ENCODE measurements around the gene NCAPG2.
A peak's percentile ranks its signal among the peaks of the same experiment; 100 is the strongest.

NCAPG2 gene

GRCh38 chr7:158620418-158620817, 84.2 kb downstream of the NCAPG2 start:
- DNase-seq = no peak

DNA sequence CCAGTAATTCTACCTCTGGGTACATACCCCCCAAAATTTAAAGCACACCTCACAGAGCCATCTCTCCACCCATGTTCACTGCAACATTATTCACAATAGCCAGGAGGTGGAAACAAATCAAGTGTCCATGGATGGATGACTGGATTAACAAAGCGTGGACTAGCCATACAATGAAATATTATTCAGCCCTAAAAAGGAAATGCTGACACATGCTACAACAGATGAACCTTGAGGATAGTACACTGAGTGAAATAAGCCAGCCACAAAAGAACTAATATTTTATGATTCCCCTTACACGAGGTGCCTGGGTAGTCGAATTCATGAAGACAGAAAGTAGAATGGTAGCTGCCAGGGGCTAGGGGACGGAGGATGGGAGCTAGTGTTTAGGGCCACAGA, 85.9 kb downstream of the NCAPG2 start:
- DNase-seq = no peak

- no peak for DNase-seq
Observed at GRCh38 chr7:158617737-158618128, 86.9 kb downstream of the NCAPG2 start.

DNA sequence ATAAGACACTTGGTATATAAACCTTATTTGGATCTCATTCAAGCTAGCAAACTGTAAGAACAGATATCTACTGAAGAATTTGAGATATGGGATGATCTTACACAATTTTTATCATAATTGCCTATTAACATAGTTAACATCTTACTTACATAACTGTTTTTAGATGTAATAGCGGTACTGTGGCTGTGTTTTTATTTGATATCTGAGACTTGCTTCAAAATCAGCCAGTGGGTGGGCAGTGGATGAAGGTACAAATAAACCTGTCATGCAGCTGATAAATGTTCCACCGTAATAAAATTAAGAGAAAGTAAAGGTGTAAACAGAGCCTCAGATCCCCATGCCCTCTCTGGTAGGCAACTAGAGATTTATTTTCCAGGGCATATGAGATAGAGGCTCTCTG, 88.6 kb downstream of the NCAPG2 start:
- DNase-seq = no peak

DNA sequence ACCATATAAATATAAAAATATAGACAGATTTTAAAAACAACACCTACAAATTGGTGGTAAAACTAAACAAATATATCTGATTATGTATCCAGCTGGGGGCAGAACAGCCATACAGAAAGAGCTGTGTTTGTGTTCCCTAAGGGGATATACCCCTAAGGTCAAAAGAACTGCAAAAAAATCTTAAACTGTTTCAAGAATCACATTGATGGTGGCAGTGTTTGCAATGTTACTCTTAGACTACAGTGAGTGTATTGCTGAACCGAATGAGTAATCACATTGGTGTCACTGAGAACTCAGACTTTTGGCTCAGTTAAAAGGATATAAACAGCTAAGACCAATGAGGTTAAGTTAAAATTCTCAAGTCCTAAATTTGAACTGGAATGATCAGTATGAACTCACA, 89.9 kb downstream of the NCAPG2 start:
- DNase-seq = no peak

DNA sequence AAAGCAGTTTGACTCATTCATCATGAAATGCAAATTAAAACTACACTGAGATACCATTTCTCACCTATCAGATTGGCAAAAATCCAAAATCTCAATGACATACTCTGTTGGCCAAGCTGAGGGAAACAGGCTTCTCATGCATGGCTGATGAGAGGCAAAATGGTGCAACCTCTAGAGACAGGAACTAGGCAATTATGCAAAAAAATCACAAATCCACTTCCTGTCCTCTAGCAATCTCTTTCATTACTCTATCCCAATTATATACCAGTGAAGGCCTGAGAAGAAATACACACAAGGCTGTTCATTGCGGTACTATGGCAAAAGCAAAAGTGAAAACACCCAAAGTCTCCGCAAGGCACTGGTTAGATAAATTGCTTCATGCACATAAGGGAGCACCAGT, 91.1 kb downstream of the NCAPG2 start:
- no peak for DNase-seq

GRCh38 chr7:158612546-158612945, 92.1 kb downstream of the NCAPG2 start:
- DNase-seq = no peak

GRCh38 chr7:158611541-158611940, 93.1 kb downstream of the NCAPG2 start:
- DNase-seq = no peak

- DNase-seq = no peak
Observed at GRCh38 chr7:158609313-158609974, 95.2 kb downstream of the NCAPG2 start.

GRCh38 chr7:158607563-158607962, 97.0 kb downstream of the NCAPG2 start:
- DNase-seq = no peak

DNA sequence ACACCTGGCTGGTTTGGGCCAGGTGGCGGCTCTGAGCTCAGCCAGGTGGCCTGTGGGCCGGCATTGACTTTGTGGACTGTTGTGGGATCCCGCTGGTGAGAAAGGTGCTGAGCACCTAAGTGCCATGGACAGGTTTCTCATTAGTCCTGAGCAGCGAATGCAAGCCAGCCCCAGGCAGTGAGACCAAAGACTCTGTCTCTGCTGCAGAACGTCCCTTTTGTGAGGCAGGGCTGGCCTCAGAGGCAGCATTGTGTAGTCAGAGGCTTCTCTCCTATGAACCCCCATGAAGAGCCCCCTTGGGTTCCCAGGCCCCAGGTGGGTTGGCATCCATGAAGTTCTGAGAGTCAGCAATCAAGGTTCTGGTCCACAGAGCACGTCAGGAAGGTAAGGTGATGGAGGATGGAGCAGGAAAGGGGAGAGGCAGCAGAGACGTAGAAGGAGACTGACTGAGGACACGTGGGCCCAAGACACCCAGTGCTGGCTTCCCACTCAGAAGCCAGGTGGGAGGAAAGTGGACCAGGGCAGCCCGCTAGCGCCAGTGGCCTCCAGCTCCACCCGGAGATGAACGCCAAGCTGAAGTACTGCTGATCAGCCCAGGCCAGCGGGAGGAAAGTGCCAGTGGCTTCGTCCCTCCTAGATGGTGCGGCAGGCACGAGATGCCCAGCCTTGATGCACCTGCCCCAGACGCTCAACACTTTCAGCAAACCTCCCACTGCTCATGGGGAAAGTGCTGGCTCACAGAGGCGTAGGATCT, 97.8 kb downstream of the NCAPG2 start:
- DNase-seq = no peak

DNA sequence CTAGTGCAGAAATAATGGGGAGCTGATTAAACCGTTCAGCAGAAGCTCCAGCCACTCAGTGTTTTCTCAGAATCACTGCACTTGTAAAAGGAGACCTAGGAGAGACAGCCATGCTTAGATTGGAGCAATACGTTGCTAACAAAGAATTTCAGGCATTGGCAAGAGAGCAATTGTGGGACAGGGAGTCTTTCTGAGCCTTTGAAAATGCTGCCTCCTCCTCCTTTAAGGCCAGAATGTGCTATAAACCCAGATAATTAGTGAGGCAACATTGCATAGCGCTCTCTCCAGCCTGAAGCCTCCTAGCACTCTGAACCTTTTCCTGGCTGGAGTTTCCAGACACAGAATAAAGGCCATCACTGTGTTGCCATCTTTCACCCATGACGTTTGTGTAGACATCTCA, 98.5 kb downstream of the NCAPG2 start:
- no peak for DNase-seq

DNA sequence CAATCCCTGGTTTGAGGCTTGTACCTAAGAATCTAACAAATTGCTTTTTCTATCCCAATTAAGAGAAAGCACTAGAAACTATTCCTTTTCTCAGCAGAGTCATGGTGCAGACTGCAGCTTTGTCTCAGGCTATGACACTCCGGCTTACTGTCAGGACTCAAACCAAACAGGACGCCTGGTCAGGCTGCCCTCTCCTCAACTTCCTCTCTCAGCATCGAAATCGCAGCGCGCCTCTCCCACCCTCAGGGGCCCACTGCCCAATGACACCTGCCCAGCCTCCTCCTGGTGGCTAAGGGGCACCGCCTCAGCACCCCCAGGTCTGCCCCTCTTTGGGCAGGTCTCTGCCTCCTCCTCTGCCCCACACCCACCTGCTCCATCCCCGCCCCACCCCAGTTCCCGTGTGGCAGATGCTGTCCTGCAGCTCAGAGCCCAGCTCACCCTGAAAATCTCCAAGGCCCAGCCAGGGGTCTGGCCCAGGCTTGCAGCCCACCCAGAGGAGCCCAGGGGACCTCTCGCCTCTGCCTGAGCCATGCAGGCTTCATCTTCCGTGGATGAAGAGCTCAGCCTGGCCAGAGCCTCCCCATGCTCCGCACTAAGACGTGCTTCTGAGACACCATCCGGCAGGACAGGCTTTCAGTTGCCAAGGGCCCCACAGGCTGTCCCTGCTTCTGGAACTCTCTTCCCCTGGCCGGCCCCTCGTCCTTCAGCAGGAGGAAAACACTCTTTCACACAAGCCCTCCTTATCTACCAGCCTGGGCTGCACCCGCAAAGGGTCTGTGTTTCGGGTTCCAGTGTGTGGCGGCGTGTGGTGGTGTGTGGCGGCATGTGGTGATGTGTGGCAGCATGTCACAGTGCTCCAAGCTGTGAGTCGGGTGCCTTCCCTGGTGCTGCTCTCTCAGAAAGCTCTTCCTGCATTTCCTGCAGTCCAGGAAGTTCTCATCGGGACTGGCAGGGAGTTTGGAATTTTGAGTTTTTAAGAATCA, 100.5 kb downstream of the NCAPG2 start:
- no peak for DNase-seq

DNA sequence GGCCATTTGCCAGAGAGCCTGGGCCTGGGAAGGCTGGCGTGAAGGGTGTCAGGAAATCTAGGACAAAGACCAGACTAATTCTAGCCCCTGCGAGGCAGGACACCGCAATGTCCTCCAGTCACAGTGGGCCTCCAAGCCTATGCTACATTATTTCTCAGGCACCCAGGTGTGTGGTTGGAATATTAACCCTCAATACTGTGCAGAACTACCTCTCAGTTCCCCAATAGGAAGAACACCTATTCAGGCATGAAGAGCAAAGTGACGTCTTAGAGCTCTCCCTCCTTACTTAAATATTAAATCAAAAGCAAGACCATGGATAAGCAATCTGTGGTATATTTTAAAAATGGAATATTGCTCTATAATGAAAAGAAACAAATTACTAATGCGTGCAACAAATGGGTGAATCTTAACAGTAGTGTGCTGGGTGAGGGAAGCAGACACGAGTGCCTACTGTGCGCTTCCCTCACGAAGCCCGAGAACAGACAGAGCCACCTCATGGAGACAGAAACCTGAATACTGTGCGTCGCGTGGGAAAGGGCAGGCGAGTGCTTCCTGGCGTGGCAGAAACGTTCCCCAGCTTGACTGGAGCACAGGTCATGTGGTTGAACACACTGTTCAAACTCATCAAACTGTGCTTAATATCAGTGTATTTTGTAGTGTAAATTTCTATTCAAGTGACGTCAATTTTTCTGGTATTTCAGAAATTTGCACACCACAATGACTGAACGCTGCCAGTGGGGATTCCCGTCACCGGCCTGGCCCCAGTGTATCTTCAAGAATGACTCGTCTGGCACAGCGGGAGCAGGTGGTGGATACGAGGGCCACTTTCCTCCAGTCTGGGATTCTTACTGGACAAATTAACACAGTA, 101.5 kb downstream of the NCAPG2 start:
- peak; percentile 28 for DNase-seq

DNA sequence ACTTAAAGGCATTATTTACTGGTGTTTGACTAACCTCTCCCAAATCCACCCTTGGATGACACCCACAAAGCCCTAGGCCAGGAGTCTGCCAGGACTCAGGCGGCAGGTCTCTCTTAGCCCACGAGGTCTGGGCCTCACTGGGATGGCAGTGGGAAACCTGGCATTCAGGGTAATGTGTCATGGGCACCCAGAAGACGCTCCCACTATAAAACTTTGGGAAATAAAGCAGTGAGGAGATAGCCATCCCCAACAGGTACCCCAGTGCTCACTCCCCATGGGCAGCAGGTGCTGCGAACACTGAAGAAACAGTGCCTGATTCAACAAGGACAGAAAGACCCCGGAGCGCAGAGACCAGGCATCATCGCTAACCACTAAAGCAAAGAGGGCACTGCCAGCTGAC, 102.6 kb downstream of the NCAPG2 start:
- no peak for DNase-seq

GRCh38 chr7:158601090-158601489, 103.5 kb downstream of the NCAPG2 start:
- DNase-seq = no peak

- DNase-seq = no peak
Observed at GRCh38 chr7:158596745-158597144, 107.9 kb downstream of the NCAPG2 start.

GRCh38 chr7:158596309-158596708, 108.3 kb downstream of the NCAPG2 start:
- DNase-seq = no peak

- DNase-seq = no peak
Observed at GRCh38 chr7:158595068-158595467, 109.5 kb downstream of the NCAPG2 start.

- DNase-seq = no peak
Observed at GRCh38 chr7:158592541-158592940, 112.1 kb downstream of the NCAPG2 start.

GRCh38 chr7:158591944-158592343, 112.7 kb downstream of the NCAPG2 start:
- no peak for DNase-seq

- DNase-seq = no peak
Observed at GRCh38 chr7:158590181-158590530, 114.4 kb downstream of the NCAPG2 start.

GRCh38 chr7:158589653-158590052, 115.0 kb downstream of the NCAPG2 start:
- no peak for DNase-seq

Data from activated CD4-positive, alpha-beta T cell treated with anti-CD3 and anti-CD28 coated beads, Interleukin-2, Interleukin-6, amounts not matched to agents 100 ng/mL and 50 ng/mL, durations not matched to agents 16 hours and 8 hours (primary cell).